Glutamatergic neuron (in vitro differentiated cells): ENCODE data around the gene HLA-DMA. TPM values are rescaled to one million over a fixed set of nuclear protein-coding genes. Genes with fewer than 3 reads are reported as not detected.

ENCODE experiments used
- DNase-seq: peaks from one replicate; pipeline ENCODE4 v3.0.0; 2022
- H3K27ac Mint-ChIP-seq: one replicate; pipeline ENCODE4 v1.8.0; 2020; ENCODE audit warnings: mild to moderate bottlenecking, mixed read lengths, inconsistent platforms; ENCODE audit not compliant: unreplicated experiment
- H3K27me3 Mint-ChIP-seq: one replicate; pipeline ENCODE4 v1.8.0; 2020; ENCODE audit warnings: mild to moderate bottlenecking, moderate library complexity, mixed read lengths, inconsistent platforms; ENCODE audit not compliant: unreplicated experiment
- H3K36me3 Mint-ChIP-seq: one replicate; pipeline ENCODE4 v1.8.0; 2020; ENCODE audit warnings: mild to moderate bottlenecking, mixed read lengths, inconsistent platforms; ENCODE audit not compliant: unreplicated experiment
- H3K4me1 Mint-ChIP-seq: one replicate; pipeline ENCODE4 v1.8.0; 2020; ENCODE audit warnings: mild to moderate bottlenecking, low read depth, mixed read lengths, inconsistent platforms; ENCODE audit not compliant: unreplicated experiment
- H3K4me3 Mint-ChIP-seq: one replicate; pipeline ENCODE4 v1.8.0; 2020; ENCODE audit warnings: mild to moderate bottlenecking, mixed read lengths, inconsistent platforms; ENCODE audit not compliant: unreplicated experiment
- H3K9me3 Mint-ChIP-seq: one replicate; pipeline ENCODE4 v1.8.0; 2020; ENCODE audit warnings: mild to moderate bottlenecking, moderate library complexity, mixed read lengths, inconsistent platforms; ENCODE audit not compliant: unreplicated experiment
- total RNA-seq: library from RNA; stranded (reverse); fragmentation: NEBNext Ultra II Directional; extraction: Animal tissue kit (Norgen Biotek cat#: 25700); gene quantifications from one replicate; pipeline ENCODE4 v1.2.1, GENCODE V29; 2021; ENCODE audit not compliant: unreplicated experiment
- TF ChIP-seq, protein P1 (sequence below): fragments of 200-600 bp; sonication (generic); IDR thresholded peaks from one replicate; pipeline ENCODE4 v1.5.0; 2021; ENCODE audit not compliant: partially characterized antibody, unreplicated experiment

The HLA-DMA gene
- total RNA-seq, 1 donor from 2014 or later, result 0.76 TPM

DNA sequence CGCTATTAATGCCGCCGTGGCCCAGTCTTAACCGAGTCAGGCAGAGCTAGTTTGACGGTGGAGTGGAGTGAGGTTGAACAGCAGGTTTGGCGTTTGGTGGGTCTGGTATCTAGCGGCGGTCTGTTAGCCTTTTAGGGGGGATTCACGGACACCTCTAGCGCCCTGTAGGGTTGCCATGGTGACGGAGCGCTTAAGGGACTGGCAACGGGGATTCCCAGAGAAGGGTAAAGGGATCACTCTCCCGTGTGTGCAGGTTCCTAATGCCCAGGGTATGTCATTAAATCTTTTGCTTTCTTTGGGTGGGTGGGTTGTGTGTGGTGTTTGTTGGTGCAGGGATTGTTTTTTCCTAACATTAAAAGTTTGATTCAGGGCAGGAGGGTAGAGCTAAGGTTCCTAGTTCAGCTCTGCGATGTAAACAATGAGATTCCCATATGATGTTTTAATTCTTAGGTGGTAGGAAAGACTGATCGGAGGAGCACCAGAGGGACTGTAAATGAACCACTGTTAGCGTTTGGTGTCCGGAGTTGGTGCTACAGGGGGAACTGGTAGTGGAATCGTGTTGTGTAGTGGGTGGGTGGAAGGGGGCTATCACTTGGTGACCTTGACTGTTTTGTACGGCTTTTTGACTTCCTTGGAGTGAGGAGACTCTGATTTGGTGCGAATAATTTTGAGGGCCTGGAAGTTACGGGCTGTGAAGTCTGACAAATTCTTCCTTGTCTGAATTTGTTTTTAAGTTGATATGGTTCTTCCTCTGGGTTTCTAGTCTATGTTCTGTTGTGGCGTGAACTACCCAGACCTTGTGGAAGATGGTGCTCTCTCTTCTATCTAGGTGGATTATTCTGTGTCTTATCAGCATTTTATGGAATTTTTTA is 20.5 kb upstream of the HLA-DMA start:
- peaks cover 5% of the 10 kb centered on the region for H3K36me3 Mint-ChIP-seq
- peak; percentile 64 for DNase-seq
- TF ChIP-seq, protein P1, sequence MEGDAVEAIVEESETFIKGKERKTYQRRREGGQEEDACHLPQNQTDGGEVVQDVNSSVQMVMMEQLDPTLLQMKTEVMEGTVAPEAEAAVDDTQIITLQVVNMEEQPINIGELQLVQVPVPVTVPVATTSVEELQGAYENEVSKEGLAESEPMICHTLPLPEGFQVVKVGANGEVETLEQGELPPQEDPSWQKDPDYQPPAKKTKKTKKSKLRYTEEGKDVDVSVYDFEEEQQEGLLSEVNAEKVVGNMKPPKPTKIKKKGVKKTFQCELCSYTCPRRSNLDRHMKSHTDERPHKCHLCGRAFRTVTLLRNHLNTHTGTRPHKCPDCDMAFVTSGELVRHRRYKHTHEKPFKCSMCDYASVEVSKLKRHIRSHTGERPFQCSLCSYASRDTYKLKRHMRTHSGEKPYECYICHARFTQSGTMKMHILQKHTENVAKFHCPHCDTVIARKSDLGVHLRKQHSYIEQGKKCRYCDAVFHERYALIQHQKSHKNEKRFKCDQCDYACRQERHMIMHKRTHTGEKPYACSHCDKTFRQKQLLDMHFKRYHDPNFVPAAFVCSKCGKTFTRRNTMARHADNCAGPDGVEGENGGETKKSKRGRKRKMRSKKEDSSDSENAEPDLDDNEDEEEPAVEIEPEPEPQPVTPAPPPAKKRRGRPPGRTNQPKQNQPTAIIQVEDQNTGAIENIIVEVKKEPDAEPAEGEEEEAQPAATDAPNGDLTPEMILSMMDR, result no peak
- H3K27me3 Mint-ChIP-seq, result peaks cover 25% of the 10 kb centered on the region
- peak overlapping the region; percentile 99 for H3K4me3 Mint-ChIP-seq
- peaks cover 8% of the 10 kb centered on the region for H3K4me1 Mint-ChIP-seq
- H3K27ac Mint-ChIP-seq, result peak overlapping the region; percentile 100
- peaks cover 35% of the 10 kb centered on the region for H3K9me3 Mint-ChIP-seq

DNA sequence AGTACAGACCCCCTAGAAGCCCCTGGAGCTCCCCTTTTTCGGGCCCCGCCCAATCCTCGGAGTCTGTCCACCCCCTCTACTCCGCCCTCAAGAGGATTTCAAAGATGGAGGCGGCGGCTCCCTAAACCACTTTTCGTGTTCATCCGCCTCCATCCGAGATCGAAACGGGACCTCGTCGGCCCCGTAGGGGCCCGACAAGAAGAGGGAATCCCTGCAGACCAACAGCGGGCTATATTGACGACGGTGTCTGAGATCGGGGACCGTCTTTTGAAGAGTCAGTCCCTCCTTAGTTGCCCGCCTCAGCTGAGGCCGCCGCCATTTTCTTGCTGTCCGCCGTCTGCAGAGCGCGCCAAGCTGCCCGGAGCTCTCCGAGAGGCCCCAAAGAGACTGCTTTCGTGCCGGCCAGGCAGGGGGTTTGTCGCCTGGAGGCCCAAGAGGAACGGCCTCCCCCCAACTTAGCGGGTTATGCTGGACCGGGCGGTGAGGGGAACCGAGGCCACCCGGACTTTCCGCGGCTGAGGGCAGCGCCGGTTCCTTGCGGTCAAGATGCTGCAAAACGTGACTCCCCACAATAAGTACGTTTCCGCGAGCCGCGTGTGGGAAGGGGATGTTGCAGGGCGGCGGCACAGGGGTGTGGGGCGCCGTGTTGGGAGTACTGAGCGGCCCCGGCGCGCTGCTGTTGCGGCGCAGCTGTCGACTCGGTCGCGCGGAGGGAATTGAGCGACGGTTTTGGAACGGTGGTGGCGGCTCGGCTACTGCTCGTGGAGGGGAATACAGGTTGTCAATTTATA is 19.7 kb upstream of the HLA-DMA start:
- peaks cover 10% of the 10 kb centered on the region for H3K4me1 Mint-ChIP-seq
- H3K9me3 Mint-ChIP-seq, result peaks cover 37% of the 10 kb centered on the region
- TF ChIP-seq, protein P1, result no peak
- peaks cover 5% of the 10 kb centered on the region for H3K36me3 Mint-ChIP-seq
- H3K4me3 Mint-ChIP-seq, result peak overlapping the region; percentile 99
- peak; percentile 50 for DNase-seq
- peaks cover 27% of the 10 kb centered on the region for H3K27me3 Mint-ChIP-seq
- H3K27ac Mint-ChIP-seq, result peak overlapping the region; percentile 100

DNA sequence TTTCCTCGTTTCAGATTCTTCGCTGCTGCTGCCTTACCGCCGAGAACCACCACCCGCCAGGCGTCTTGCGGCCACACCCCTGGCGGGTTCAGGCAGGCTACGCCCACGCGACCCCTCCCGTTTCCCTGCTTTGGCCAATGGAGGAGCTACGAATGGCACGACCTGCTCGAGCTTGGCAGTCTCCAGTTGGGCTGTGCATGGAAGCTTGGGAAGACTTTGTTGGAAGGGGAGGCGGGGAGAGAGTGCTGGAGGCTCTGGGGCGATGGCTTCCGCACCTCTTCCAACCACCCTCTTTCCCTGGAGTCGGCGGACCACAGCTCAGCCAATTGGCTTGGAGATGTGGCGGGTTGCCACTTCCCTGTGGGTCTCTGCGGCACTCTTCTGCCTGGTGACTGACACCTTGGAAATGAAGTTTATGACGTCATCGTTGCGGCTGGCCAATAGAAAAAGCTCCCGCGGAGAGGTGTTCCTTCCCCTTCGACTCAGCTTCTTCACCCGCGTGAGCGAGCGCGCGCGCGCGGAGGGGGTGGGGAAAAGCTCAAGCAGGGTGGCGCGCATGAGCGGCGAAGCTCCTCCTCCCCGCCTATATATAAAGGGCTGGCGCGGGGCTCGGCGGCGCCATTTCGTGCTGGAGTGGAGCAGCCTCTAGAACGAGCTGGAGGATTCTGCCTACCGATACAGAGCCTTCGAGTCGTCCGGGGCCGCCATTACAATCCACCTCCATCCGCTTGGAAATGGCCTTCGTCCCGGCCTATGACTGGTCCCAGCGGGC is 18.9 kb upstream of the HLA-DMA start:
- H3K27ac Mint-ChIP-seq, result peak overlapping the region; percentile 100
- peak overlapping the region; percentile 99 for H3K4me3 Mint-ChIP-seq
- H3K27me3 Mint-ChIP-seq, result peaks cover 32% of the 10 kb centered on the region
- peak; percentile 99 for DNase-seq
- H3K36me3 Mint-ChIP-seq, result peaks cover 5% of the 10 kb centered on the region
- TF ChIP-seq, protein P1, result no peak
- peaks cover 36% of the 10 kb centered on the region for H3K9me3 Mint-ChIP-seq
- peaks cover 18% of the 10 kb centered on the region for H3K4me1 Mint-ChIP-seq

DNA sequence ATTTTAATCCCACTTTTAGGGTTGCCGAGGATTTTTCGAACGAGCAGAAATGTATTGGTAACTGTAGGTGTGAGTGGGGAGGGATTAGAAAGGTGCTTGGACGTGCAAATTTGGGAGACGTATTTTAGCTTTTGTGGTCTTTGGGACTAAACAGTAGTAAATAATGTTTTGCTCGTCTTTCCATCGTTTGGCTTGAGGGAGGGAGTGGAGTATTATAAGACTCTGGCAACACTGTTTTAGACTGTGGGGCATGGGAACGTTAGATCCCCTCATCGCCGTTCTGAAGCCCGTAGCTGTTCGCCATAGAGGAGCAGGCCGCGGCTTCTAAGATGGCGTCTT is 18.3 kb upstream of the HLA-DMA start:
- peaks cover 5% of the 10 kb centered on the region for H3K36me3 Mint-ChIP-seq
- TF ChIP-seq, protein P1, result no peak
- peak overlapping the region; percentile 99 for H3K4me3 Mint-ChIP-seq
- peaks cover 21% of the 10 kb centered on the region for H3K4me1 Mint-ChIP-seq
- peaks cover 32% of the 10 kb centered on the region for H3K27me3 Mint-ChIP-seq
- peaks cover 36% of the 10 kb centered on the region for H3K9me3 Mint-ChIP-seq
- H3K27ac Mint-ChIP-seq, result peak overlapping the region; percentile 100
- DNase-seq, result no peak
